ENCODE results near the gene LNP1.

GRCh38 chr3:100413613-100414012 lies 12.3 kb downstream of the LNP1 start:
- TF ChIP-seq POLR2A (IDR thresholded peaks at IDR 0.05) = no peak
- TF ChIP-seq CTCF (IDR thresholded peaks at IDR 0.05) = no peak
